Stimulated activated CD8-positive, alpha-beta memory T cell treated with anti-CD3 and anti-CD28 coated beads, Interleukin-4, amount 100 ng/mL, for 1 hour (primary cell): ENCODE measurements around the gene ZNF438.
"Not testable (repeated sequence)": the region's sequence is repeated elsewhere in the genome, so short reads cannot be mapped to it uniquely, and the experiment has no call there.

Source experiments
- DNase-seq, 2 donors: peaks; one replicate each; pipeline ENCODE4 v3.0.0-alpha.2; 2020; ENCODE audit warnings: low read depth in 2 of 2, low spot score in 1 of 2

ZNF438 gene

GRCh38 chr10:30949218-30949617 is 82.4 kb downstream of the ZNF438 start:
- DNase-seq: not testable (repeated sequence)

GRCh38 chr10:30944005-30944404 is 87.7 kb downstream of the ZNF438 start:
- no peak for DNase-seq

- no peak for DNase-seq
These were observed 88.2 kb downstream of the ZNF438 start for GRCh38 chr10:30943451-30943850.

GRCh38 chr10:30940256-30940655 is 91.4 kb downstream of the ZNF438 start:
- DNase-seq: no peak

- DNase-seq: no peak
These were observed 91.9 kb downstream of the ZNF438 start for GRCh38 chr10:30939643-30940251.

- DNase-seq: no peak
These were observed 96.6 kb downstream of the ZNF438 start for GRCh38 chr10:30935078-30935477.

- no peak for DNase-seq
These were observed 100.6 kb downstream of the ZNF438 start for GRCh38 chr10:30931094-30931493.

GRCh38 chr10:30929901-30930520 is 101.7 kb downstream of the ZNF438 start:
- DNase-seq: no peak

GRCh38 chr10:30929311-30929729 is 102.3 kb downstream of the ZNF438 start:
- not testable (repeated sequence) for DNase-seq

- DNase-seq: no peak
These were observed 102.9 kb downstream of the ZNF438 start for GRCh38 chr10:30928742-30929141.

- DNase-seq: no peak
These were observed 113.0 kb downstream of the ZNF438 start for GRCh38 chr10:30918651-30919050.

GRCh38 chr10:30917789-30918188 is 113.9 kb downstream of the ZNF438 start:
- no peak for DNase-seq

- DNase-seq: no peak
These were observed 114.6 kb downstream of the ZNF438 start for GRCh38 chr10:30917067-30917466.

- no peak for DNase-seq
These were observed 116.5 kb downstream of the ZNF438 start for GRCh38 chr10:30915146-30915545.

GRCh38 chr10:30911303-30911863 is 120.3 kb downstream of the ZNF438 start:
- no peak for DNase-seq

- DNase-seq: no peak
These were observed 128.1 kb downstream of the ZNF438 start for GRCh38 chr10:30903397-30904138.

GRCh38 chr10:30902621-30903396 is 128.9 kb downstream of the ZNF438 start:
- no peak for DNase-seq

- DNase-seq: not testable (repeated sequence)
These were observed 130.2 kb downstream of the ZNF438 start for GRCh38 chr10:30901487-30901886.

GRCh38 chr10:30898964-30899363 is 132.7 kb downstream of the ZNF438 start:
- no peak for DNase-seq

- DNase-seq: no peak
These were observed 134.1 kb downstream of the ZNF438 start for GRCh38 chr10:30897547-30897946.

- no peak for DNase-seq
These were observed 134.6 kb downstream of the ZNF438 start for GRCh38 chr10:30897048-30897447.
